ENCODE measurements around the gene NOMO2. TPM values are rescaled to one million over a fixed set of nuclear protein-coding genes. Genes with fewer than 3 reads are reported as not detected.

The NOMO2 gene
- total RNA-seq, 1 donor from 2014 or later: 114 TPM

Other genes with a start within 250 kb of the NOMO2 start
- 0.59 and 1.0 TPM in 2 replicates for gene NPIPA8, start 225.4 kb downstream of the NOMO2 start, total RNA-seq
- 1,857 and 1,866 TPM in 2 replicates for gene RPS15A, start 228.2 kb upstream of the NOMO2 start, total RNA-seq
- gene ARL6IP1, start 239.5 kb upstream of the NOMO2 start, total RNA-seq: 225 and 235 TPM in 2 replicates

All from T-helper 1 cell treated with Interleukin-12 subunit alpha and Interleukin-12 subunit beta and Interleukin-4 antibody, amounts not matched to agents 30 ng/mL and 1 ng/mL, for 36 hours (primary cell).